Glutamatergic neuron (in vitro differentiated cells): ENCODE data around the gene KLHL33. TPM values are rescaled to one million over a fixed set of nuclear protein-coding genes. Genes with fewer than 3 reads are reported as not detected.

Experiments used
- DNase-seq: peaks from one replicate; pipeline ENCODE4 v3.0.0; 2022
- H3K27ac Mint-ChIP-seq: one replicate; pipeline ENCODE4 v1.8.0; 2020; ENCODE audit warnings: mild to moderate bottlenecking, mixed read lengths, inconsistent platforms; ENCODE audit not compliant: unreplicated experiment
- H3K27me3 Mint-ChIP-seq: one replicate; pipeline ENCODE4 v1.8.0; 2020; ENCODE audit warnings: mild to moderate bottlenecking, moderate library complexity, mixed read lengths, inconsistent platforms; ENCODE audit not compliant: unreplicated experiment
- H3K36me3 Mint-ChIP-seq: one replicate; pipeline ENCODE4 v1.8.0; 2020; ENCODE audit warnings: mild to moderate bottlenecking, mixed read lengths, inconsistent platforms; ENCODE audit not compliant: unreplicated experiment
- H3K4me1 Mint-ChIP-seq: one replicate; pipeline ENCODE4 v1.8.0; 2020; ENCODE audit warnings: mild to moderate bottlenecking, low read depth, mixed read lengths, inconsistent platforms; ENCODE audit not compliant: unreplicated experiment
- H3K4me3 Mint-ChIP-seq: one replicate; pipeline ENCODE4 v1.8.0; 2020; ENCODE audit warnings: mild to moderate bottlenecking, mixed read lengths, inconsistent platforms; ENCODE audit not compliant: unreplicated experiment
- H3K9me3 Mint-ChIP-seq: one replicate; pipeline ENCODE4 v1.8.0; 2020; ENCODE audit warnings: mild to moderate bottlenecking, moderate library complexity, mixed read lengths, inconsistent platforms; ENCODE audit not compliant: unreplicated experiment
- CTCF ChIP-seq: fragments of 200-600 bp; sonication (generic); IDR thresholded peaks from one replicate; pipeline ENCODE4 v1.5.0; 2021; ENCODE audit not compliant: partially characterized antibody, unreplicated experiment
- long read RNA-seq: library from polyadenylated mRNA; unstranded; transcript quantifications from one replicate; pipeline ENCODE4 v2.0.0, GENCODE V29; 2020; ENCODE audit not compliant: unreplicated experiment
- total RNA-seq: library from RNA; stranded (reverse); fragmentation: NEBNext Ultra II Directional; extraction: Animal tissue kit (Norgen Biotek cat#: 25700); gene quantifications from one replicate; pipeline ENCODE4 v1.2.1, GENCODE V29; 2021; ENCODE audit not compliant: unreplicated experiment

Gene KLHL33
- 0.15 TPM for total RNA-seq
- long read RNA-seq: 0 reads

- peaks cover 8% of the 10 kb centered on the region for H3K27me3 Mint-ChIP-seq
- no peak for TF ChIP-seq CTCF
- H3K4me3 Mint-ChIP-seq: peak within 1 kb of the TSS; percentile 73
- H3K9me3 Mint-ChIP-seq: peaks cover 2% of the 10 kb centered on the region
- no peak for DNase-seq
- H3K36me3 Mint-ChIP-seq: no peaks in the 10 kb centered on the region
- H3K27ac Mint-ChIP-seq: no peak within 1 kb of the TSS
- H3K4me1 Mint-ChIP-seq: no peaks in the 10 kb centered on the region
Observed at GRCh38 chr14:20435582-20436362, at the start of gene KLHL33. Gene KLHL33 (minus strand): TSS chr14:20436166. CDS start chr14:20435811, 355 bp downstream.

DNA sequence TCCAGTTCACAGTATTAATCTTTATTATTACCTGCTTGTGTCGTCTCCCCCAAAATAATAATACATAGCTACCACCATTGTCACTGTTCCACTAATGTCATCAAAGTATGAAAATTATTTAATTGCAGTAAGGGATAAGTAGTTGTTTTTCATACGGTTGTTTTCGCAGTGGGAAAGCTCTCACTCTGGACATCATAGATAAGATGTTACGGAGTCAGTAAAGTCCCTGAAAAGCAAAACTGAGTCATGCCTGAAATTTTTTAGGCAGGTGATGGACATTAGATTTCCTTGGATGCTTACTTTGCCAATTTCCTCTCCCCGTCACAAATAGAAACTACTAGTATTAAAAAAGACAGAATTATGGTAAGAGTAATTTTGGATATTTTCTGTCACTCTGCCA lies 46.4 kb upstream of the KLHL33 start:
- no peak for DNase-seq
- Mint-ChIP-seq H3K36me3 (no peaks in the 10 kb centered on the region), H3K4me3 (no peak overlapping the region), H3K27ac (no peak overlapping the region), H3K4me1 (no peaks in the 10 kb centered on the region), H3K27me3 (no peaks in the 10 kb centered on the region), H3K9me3 (no peaks in the 10 kb centered on the region)
- no peak for TF ChIP-seq CTCF

- H3K9me3 Mint-ChIP-seq: peaks cover 1% of the 10 kb centered on the region
- H3K36me3 Mint-ChIP-seq: no peaks in the 10 kb centered on the region
- no peaks in the 10 kb centered on the region for H3K27me3 Mint-ChIP-seq
- TF ChIP-seq CTCF: no peak
- H3K27ac Mint-ChIP-seq: no peak overlapping the region
- H3K4me3 Mint-ChIP-seq: no peak overlapping the region
- no peak for DNase-seq
- no peaks in the 10 kb centered on the region for H3K4me1 Mint-ChIP-seq
Observed at GRCh38 chr14:20478894-20479293, 42.9 kb upstream of the KLHL33 start.

GRCh38 chr14:20477211-20477876 lies 41.4 kb upstream of the KLHL33 start:
- TF ChIP-seq CTCF: no peak
- Mint-ChIP-seq H3K4me3 (no peak overlapping the region), H3K36me3 (no peaks in the 10 kb centered on the region), H3K9me3 (peaks cover 1% of the 10 kb centered on the region), H3K4me1 (no peaks in the 10 kb centered on the region), H3K27me3 (no peaks in the 10 kb centered on the region), H3K27ac (no peak overlapping the region)
- DNase-seq: no peak

GRCh38 chr14:20476776-20477175 lies 40.8 kb upstream of the KLHL33 start:
- H3K9me3 Mint-ChIP-seq: peaks cover 1% of the 10 kb centered on the region
- H3K36me3 Mint-ChIP-seq: no peaks in the 10 kb centered on the region
- no peak for TF ChIP-seq CTCF
- no peak overlapping the region for H3K27ac Mint-ChIP-seq
- H3K4me3 Mint-ChIP-seq: no peak overlapping the region
- H3K4me1 Mint-ChIP-seq: no peaks in the 10 kb centered on the region
- no peaks in the 10 kb centered on the region for H3K27me3 Mint-ChIP-seq
- DNase-seq: no peak
